Smooth muscle cell (in vitro differentiated cells): ENCODE measurements around the gene UTP14A. TPM values are rescaled to one million over a fixed set of nuclear protein-coding genes. Genes with fewer than 3 reads are reported as not detected.

ENCODE experiments used
- DNase-seq: peaks from one replicate; lab custom pipeline; 2025; ENCODE audit not compliant: unreplicated experiment; lab: John Stamatoyannopoulos, UW
- H2AFZ ChIP-seq: fragments of 200-600 bp; sonication (generic); 2 replicates; pipeline ENCODE4 v1.6.0; 2016; ENCODE audit warnings: antibody characterized with exemption, low read depth, mild to moderate bottlenecking
- H3F3A ChIP-seq: fragments of 200-600 bp; sonication (generic); 2 replicates; pipeline ENCODE4 v1.6.0; 2017; ENCODE audit warnings: antibody characterized with exemption, low read depth
- H3K27ac ChIP-seq: fragments of 200-600 bp; sonication (generic); 2 replicates; pipeline ENCODE4 v1.5.1; 2016; ENCODE audit warnings: low read depth, mild to moderate bottlenecking
- H3K27me3 ChIP-seq: fragments of 200-600 bp; sonication (generic); 2 replicates; pipeline ENCODE4 v1.6.1; 2016; ENCODE audit warnings: low read depth, mild to moderate bottlenecking
- H3K36me3 ChIP-seq: fragments of 200-600 bp; sonication (generic); 2 replicates; pipeline ENCODE4 v1.5.1; 2016; ENCODE audit warnings: low read depth
- H3K4me1 ChIP-seq: fragments of 200-600 bp; sonication (generic); 2 replicates; pipeline ENCODE4 v1.5.1; 2016; ENCODE audit warnings: low read depth
- H3K4me2 ChIP-seq: fragments of 200-600 bp; sonication (generic); 2 replicates; pipeline ENCODE4 v1.6.0; 2016; ENCODE audit warnings: mild to moderate bottlenecking
- H3K4me3 ChIP-seq: fragments of 200-600 bp; sonication (generic); 2 replicates; pipeline ENCODE4 v1.5.1; 2016; ENCODE audit warnings: mild to moderate bottlenecking
- H3K79me2 ChIP-seq: fragments of 200-600 bp; sonication (generic); 2 replicates; pipeline ENCODE4 v1.6.0; 2016; ENCODE audit warnings: low read depth, mild to moderate bottlenecking
- H3K9ac ChIP-seq: fragments of 200-600 bp; sonication (generic); 2 replicates; pipeline ENCODE4 v1.6.0; 2016; ENCODE audit warnings: low read depth
- H3K9me3 ChIP-seq: fragments of 200-600 bp; sonication (generic); replicated peaks from 2 replicates; pipeline ENCODE4 v1.5.1; 2016; ENCODE audit warnings: low read depth
- H4K20me1 ChIP-seq: fragments of 200-600 bp; sonication (generic); 2 replicates; pipeline ENCODE4 v1.6.0; 2016; ENCODE audit warnings: low read depth
- CTCF ChIP-seq: fragments of 200-600 bp; sonication (generic); IDR thresholded peaks from 2 replicates; pipeline ENCODE4 v1.5.1; 2017; ENCODE audit warnings: borderline replicate concordance, mild to moderate bottlenecking, antibody characterized with exemption; ENCODE audit not compliant: insufficient read depth, poor library complexity, severe bottlenecking
- WGBS: methylation state at CpG from one replicate; pipeline ENCODE4 v1.1.7; 2016; ENCODE audit warnings: low lambda C conversion rate; 5-methylcytosine and 5-hydroxymethylcytosine counted together
- polyA plus RNA-seq: library from polyadenylated mRNA; unstranded; fragments of >200 nt; fragmentation: Nextera tagmentation; extraction: Ambion mirVana; gene quantifications from 2 replicates; pipeline ENCODE4 v1.2.1, GENCODE V29; 2016
- total RNA-seq: library from RNA; depleted of rRNA; stranded (reverse); fragments of >200 nt; gene quantifications from 2 replicates; pipeline ENCODE4 v1.2.3, GENCODE V29; 2014

The UTP14A gene
- total and polyA plus RNA-seq, 2 experiments from 2014 or later: 5.1 to 12.9 TPM

GRCh38 chrX:129965166-129965565 lies 59.2 kb downstream of the UTP14A start:
- Histone ChIP-seq H3K27me3 (no peaks in the 10 kb centered on the region), H3K4me1 (peaks cover 6% of the 10 kb centered on the region), H4K20me1 (no peaks in the 10 kb centered on the region), H3K9me3 (no peaks in the 10 kb centered on the region), H3K27ac (no peak overlapping the region), H3F3A (no peaks in the 10 kb centered on the region), H3K79me2 (no peaks in the 10 kb centered on the region), H3K4me3 (no peak overlapping the region), H3K4me2 (no peak overlapping the region), H3K36me3 (no peaks in the 10 kb centered on the region), H2AFZ (no peak overlapping the region), H3K9ac (no peak overlapping the region)
- TF ChIP-seq CTCF: no peak
- 86% methylated on average over 6 of the region's 6 CpGs for WGBS
- DNase-seq: no peak

GRCh38 chrX:129968968-129969367 lies 63.0 kb downstream of the UTP14A start:
- H3K9me3 ChIP-seq: no peaks in the 10 kb centered on the region
- no peak overlapping the region for H3K4me2 ChIP-seq
- H3K27ac ChIP-seq: no peak overlapping the region
- no peaks in the 10 kb centered on the region for H3K27me3 ChIP-seq
- H3K36me3 ChIP-seq: no peaks in the 10 kb centered on the region
- no peaks in the 10 kb centered on the region for H3F3A ChIP-seq
- no peak overlapping the region for H2AFZ ChIP-seq
- no peak for DNase-seq
- H3K4me3 ChIP-seq: no peak overlapping the region
- no peaks in the 10 kb centered on the region for H3K4me1 ChIP-seq
- 68% methylated on average over 3 of the region's 3 CpGs for WGBS
- H3K9ac ChIP-seq: no peak overlapping the region
- no peak for TF ChIP-seq CTCF
- H3K79me2 ChIP-seq: no peaks in the 10 kb centered on the region
- no peaks in the 10 kb centered on the region for H4K20me1 ChIP-seq

GRCh38 chrX:129976441-129976840 lies 70.5 kb downstream of the UTP14A start:
- Histone ChIP-seq H3K36me3 (no peaks in the 10 kb centered on the region), H3K9me3 (no peaks in the 10 kb centered on the region), H3F3A (no peaks in the 10 kb centered on the region), H2AFZ (no peak overlapping the region), H3K27me3 (no peaks in the 10 kb centered on the region), H3K79me2 (no peaks in the 10 kb centered on the region), H3K4me2 (no peak overlapping the region), H3K9ac (no peak overlapping the region), H3K4me1 (no peaks in the 10 kb centered on the region), H3K4me3 (no peak overlapping the region), H4K20me1 (no peaks in the 10 kb centered on the region), H3K27ac (no peak overlapping the region)
- WGBS: 74% methylated on average over 5 of the region's 5 CpGs
- no peak for DNase-seq
- no peak for TF ChIP-seq CTCF

Other genes starting within 250 kb of the UTP14A start
- 0.09 TPM in 1 of 2 replicates, not detected in the other for gene XPNPEP2, start 167.2 kb upstream of the UTP14A start, total RNA-seq
- 0.13 and 0.46 TPM in 2 replicates for gene XPNPEP2, start 167.2 kb upstream of the UTP14A start, polyA plus RNA-seq
- gene SASH3, start 126.2 kb upstream of the UTP14A start, total RNA-seq: not detected in 2 replicates
- gene SASH3, start 126.2 kb upstream of the UTP14A start, polyA plus RNA-seq: not detected in 2 replicates
- 34.1 and 45.7 TPM in 2 replicates for gene ZDHHC9, start 62.3 kb upstream of the UTP14A start, total RNA-seq
- 44.3 and 47.0 TPM in 2 replicates for gene ZDHHC9, start 62.3 kb upstream of the UTP14A start, polyA plus RNA-seq
- gene BCORL1, start 76.5 kb downstream of the UTP14A start, total RNA-seq: 3.0 TPM in 2 replicates
- gene BCORL1, start 76.5 kb downstream of the UTP14A start, polyA plus RNA-seq: 8.0 and 14.8 TPM in 2 replicates
- gene ELF4, start 204.3 kb downstream of the UTP14A start, total RNA-seq: 12.0 and 12.1 TPM in 2 replicates
- gene ELF4, start 204.3 kb downstream of the UTP14A start, polyA plus RNA-seq: 12.6 and 16.3 TPM in 2 replicates